ENCODE measurements around the gene PPARD. TPM values are rescaled to one million over a fixed set of nuclear protein-coding genes. Genes with fewer than 3 reads are reported as not detected.

The PPARD gene
- total RNA-seq, 1 donor from 2014 or later: 4.9 TPM

GRCh38 chr6:35403544-35404442 lies 61.4 kb downstream of the PPARD start:
- H4K20me1 ChIP-seq (ENCODE audit: low read depth): no peaks in the 10 kb centered on the region
- H3K79me2 ChIP-seq (ENCODE audit: low read depth): no peaks in the 10 kb centered on the region
- H3K9me3 Mint-ChIP-seq: no peaks in the 10 kb centered on the region
- H3K27me3 ChIP-seq: no peaks in the 10 kb centered on the region
- no peak overlapping the region for H3K4me2 ChIP-seq
- TF ChIP-seq, protein P1, sequence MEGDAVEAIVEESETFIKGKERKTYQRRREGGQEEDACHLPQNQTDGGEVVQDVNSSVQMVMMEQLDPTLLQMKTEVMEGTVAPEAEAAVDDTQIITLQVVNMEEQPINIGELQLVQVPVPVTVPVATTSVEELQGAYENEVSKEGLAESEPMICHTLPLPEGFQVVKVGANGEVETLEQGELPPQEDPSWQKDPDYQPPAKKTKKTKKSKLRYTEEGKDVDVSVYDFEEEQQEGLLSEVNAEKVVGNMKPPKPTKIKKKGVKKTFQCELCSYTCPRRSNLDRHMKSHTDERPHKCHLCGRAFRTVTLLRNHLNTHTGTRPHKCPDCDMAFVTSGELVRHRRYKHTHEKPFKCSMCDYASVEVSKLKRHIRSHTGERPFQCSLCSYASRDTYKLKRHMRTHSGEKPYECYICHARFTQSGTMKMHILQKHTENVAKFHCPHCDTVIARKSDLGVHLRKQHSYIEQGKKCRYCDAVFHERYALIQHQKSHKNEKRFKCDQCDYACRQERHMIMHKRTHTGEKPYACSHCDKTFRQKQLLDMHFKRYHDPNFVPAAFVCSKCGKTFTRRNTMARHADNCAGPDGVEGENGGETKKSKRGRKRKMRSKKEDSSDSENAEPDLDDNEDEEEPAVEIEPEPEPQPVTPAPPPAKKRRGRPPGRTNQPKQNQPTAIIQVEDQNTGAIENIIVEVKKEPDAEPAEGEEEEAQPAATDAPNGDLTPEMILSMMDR (IDR thresholded peaks at IDR 0.05): no peak
- no peak for TF ChIP-seq EZH2 (IDR thresholded peaks at IDR 0.05)
- no peak for TF ChIP-seq EZH2phosphoT487 (IDR thresholded peaks at IDR 0.05)
- peaks cover 15% of the 10 kb centered on the region for H3K4me1 Mint-ChIP-seq
- H3K9ac ChIP-seq: no peak overlapping the region
- no peaks in the 10 kb centered on the region for H3F3A ChIP-seq (ENCODE audit: low read depth)
- no peaks in the 10 kb centered on the region for H3K4me1 ChIP-seq
- no peaks in the 10 kb centered on the region for H3K36me3 ChIP-seq
- no peak overlapping the region for H3K27ac ChIP-seq
- peaks cover 14% of the 10 kb centered on the region for H3K27me3 Mint-ChIP-seq (ENCODE audit: insufficient read depth, low read depth)
- no peak for DNase-seq (ENCODE audit: low spot score)
- H2AFZ ChIP-seq (replicated peaks): no peak overlapping the region
- H3K9me3 ChIP-seq (ENCODE audit: low read depth): no peaks in the 10 kb centered on the region
- no peak overlapping the region for H3K4me3 Mint-ChIP-seq
- no peaks in the 10 kb centered on the region for H3K36me3 Mint-ChIP-seq
- no peak overlapping the region for H3K27ac Mint-ChIP-seq
- no peak overlapping the region for H3K4me3 ChIP-seq

GRCh38 chr6:35406711-35407485 lies 64.5 kb downstream of the PPARD start:
- Histone ChIP-seq H3K27ac (no peak overlapping the region), H3K4me2 (no peak overlapping the region), H3K36me3 (no peaks in the 10 kb centered on the region), H3F3A (ENCODE audit: low read depth) (no peaks in the 10 kb centered on the region), H3K9me3 (ENCODE audit: low read depth) (no peaks in the 10 kb centered on the region), H3K27me3 (no peaks in the 10 kb centered on the region), H3K9ac (no peak overlapping the region), H3K4me1 (no peaks in the 10 kb centered on the region), H3K4me3 (no peak overlapping the region), H4K20me1 (ENCODE audit: low read depth) (no peaks in the 10 kb centered on the region), H3K79me2 (ENCODE audit: low read depth) (no peaks in the 10 kb centered on the region), H2AFZ (replicated peaks) (no peak overlapping the region)
- peak overlapping the region; percentile 14 for H3K27ac Mint-ChIP-seq
- peaks cover 17% of the 10 kb centered on the region for H3K4me1 Mint-ChIP-seq
- TF ChIP-seq EZH2 (IDR thresholded peaks at IDR 0.05): no peak
- TF ChIP-seq EZH2phosphoT487 (IDR thresholded peaks at IDR 0.05): no peak
- TF ChIP-seq, protein P1 (IDR thresholded peaks at IDR 0.05): no peak
- peaks cover 4% of the 10 kb centered on the region for H3K36me3 Mint-ChIP-seq
- H3K9me3 Mint-ChIP-seq: no peaks in the 10 kb centered on the region
- no peak for DNase-seq (ENCODE audit: low spot score)
- peaks cover 11% of the 10 kb centered on the region for H3K27me3 Mint-ChIP-seq (ENCODE audit: insufficient read depth, low read depth)
- no peak overlapping the region for H3K4me3 Mint-ChIP-seq

DNA sequence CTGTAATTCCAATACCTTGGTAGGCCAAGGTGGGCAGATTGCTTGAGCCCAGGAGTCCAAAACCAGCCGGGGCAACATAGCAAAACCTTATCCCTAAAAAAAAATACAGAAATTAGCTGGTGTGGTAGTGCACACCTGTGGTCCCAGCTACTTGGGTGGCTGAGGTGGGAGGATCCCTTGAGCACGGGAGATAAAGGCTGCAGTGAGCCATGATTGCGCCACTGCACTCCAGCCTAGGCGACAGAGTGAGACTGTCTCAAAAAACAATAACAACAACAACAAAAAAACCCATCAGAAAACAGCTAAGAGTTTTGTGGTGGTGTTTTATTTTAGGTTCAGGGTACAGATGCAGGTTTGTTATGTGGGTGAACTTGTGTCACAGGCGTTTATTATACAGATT lies 66.9 kb downstream of the PPARD start:
- TF ChIP-seq EZH2phosphoT487 (IDR thresholded peaks at IDR 0.05): no peak
- no peak overlapping the region for H3K27ac ChIP-seq
- H3K9ac ChIP-seq: no peak overlapping the region
- H3K27me3 ChIP-seq: no peaks in the 10 kb centered on the region
- no peak for DNase-seq (ENCODE audit: low spot score)
- Mint-ChIP-seq H3K36me3 (peaks cover 10% of the 10 kb centered on the region), H3K4me3 (no peak overlapping the region), H3K4me1 (peaks cover 14% of the 10 kb centered on the region), H3K27ac (no peak overlapping the region), H3K9me3 (no peaks in the 10 kb centered on the region), H3K27me3 (ENCODE audit: insufficient read depth, low read depth) (peaks cover 14% of the 10 kb centered on the region)
- no peak overlapping the region for H3K4me3 ChIP-seq
- H3K79me2 ChIP-seq (ENCODE audit: low read depth): no peaks in the 10 kb centered on the region
- H3K9me3 ChIP-seq (ENCODE audit: low read depth): no peaks in the 10 kb centered on the region
- H3F3A ChIP-seq (ENCODE audit: low read depth): no peaks in the 10 kb centered on the region
- no peak overlapping the region for H2AFZ ChIP-seq (replicated peaks)
- H4K20me1 ChIP-seq (ENCODE audit: low read depth): no peaks in the 10 kb centered on the region
- no peak overlapping the region for H3K4me2 ChIP-seq
- no peaks in the 10 kb centered on the region for H3K4me1 ChIP-seq
- no peaks in the 10 kb centered on the region for H3K36me3 ChIP-seq
